ENCODE measurements around the gene PER2.

The PER2 gene

DNA sequence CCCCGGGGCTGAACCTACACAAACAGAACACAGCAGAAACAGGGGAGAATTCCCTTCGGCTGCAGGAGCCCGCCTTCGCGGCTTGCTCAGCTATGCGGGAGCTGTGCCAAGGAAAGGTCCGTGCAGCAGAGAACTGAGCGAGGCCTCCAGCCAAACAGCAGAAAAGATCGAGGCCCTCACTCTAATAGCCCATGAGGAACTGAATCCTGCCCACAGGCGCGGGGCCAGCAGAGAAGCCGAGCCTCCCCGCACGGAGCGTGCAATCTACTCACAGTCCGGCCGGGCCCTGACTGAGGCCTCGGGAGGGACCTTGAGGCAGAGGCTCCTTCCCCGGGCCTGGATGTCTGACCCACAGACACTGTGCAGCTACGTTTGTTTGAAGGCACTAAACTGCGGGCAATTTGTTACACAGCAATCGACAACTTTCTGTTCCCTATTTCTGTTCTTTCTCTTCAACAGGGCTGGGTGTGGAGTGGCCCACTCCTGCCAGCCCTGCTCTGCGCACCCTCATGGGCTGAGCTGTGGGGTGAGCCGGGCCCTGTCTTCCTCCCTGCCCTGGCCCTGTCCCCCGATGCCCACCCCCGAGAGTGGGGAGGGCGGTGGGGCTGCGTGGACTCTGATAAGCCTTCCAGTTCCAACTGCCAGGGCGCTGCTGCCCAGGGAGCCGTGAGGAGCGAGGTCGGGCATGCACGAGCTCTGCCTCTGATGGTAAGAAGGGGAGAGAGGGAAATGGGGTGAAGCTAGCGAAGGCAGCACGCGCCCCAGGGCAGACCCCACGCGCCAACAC, 62.3 kb downstream of the PER2 start:
- DNase-seq = no peak

DNA sequence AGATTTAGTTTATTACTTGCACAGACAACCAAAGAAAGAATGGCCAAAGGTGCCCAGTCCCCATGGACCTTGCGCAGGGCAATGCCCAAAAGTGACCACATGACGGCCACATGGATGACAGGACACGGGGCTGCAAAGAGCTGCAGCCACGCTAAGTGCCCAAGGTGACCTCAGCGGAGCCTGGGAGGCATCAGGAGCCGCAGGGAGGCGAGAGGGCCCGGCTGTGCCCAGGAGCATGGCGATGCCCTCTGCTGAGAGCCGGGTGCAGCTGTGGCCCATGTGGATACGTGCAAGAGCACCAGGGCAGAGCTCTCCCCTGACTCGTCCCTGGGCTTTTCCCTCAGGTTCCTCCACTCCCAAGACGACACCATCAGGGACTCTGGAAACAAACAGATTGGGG, 63.3 kb downstream of the PER2 start:
- DNase-seq = no peak

DNA sequence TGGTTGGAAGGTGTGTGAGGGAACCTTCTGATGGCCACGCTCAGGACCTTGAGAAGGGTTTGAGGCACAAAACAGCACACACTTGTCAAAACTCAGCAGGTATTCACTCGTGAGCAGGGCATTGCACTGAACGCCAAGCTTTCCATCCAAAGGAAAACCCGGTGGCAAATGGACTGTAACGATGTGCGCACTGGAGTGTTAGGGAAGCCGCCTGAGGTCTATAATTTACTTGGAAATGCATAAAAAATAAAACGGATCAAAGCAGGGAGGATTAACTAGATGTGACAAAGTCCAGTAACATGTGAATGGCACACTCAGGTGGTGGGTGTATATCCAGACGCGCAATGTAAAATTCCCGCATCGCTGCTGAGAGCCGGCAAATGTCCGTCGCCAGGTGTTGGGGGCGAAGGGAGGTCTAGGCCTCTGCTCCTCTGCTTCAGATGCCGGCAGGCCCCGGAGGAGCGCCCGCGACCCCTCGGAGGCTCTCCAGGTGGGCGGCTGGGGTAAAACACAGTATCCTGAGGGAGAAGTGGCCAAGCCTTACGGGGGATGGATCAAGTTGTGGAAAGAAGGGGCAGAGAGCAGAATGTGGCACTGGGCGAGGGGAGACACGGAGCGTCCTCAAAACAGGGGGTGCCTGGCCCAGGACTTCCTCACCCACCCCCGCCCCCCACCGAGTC, 63.9 kb downstream of the PER2 start:
- no peak for DNase-seq

- no peak for DNase-seq
These were observed 67.4 kb downstream of the PER2 start for GRCh38 chr2:238220892-238221521.

DNA sequence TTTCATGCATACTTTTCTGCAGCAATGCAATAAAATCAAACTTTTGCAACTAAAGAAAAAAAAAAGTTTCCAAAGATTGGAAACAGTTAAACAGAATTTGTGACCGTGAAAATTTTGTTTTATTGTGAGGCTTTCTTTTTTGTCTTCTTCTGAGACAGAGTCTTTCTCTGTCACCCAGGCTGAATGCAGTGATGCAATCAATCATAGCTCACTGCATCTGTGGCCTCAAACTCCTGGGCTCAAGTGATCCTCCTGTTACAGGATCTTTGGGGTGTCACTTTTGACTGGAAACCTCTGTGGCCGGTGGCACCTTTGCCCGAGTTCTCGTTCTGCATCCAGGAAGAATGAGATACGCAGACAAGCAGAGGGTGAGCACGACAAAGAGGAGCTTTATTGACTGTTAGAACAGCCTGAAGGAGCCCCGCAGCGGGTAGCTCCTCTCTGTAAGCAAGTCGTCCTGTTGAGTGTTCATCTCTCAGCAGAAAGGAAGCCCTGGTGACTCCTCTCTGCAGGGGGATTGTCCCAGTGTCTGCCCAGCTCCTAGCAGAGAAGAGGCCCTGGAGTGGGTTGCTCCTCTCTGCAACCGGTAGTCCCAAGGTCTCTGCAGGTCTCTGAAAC, 68.0 kb downstream of the PER2 start:
- DNase-seq = no peak

GRCh38 chr2:238216651-238217184, 71.7 kb downstream of the PER2 start:
- no peak for DNase-seq

GRCh38 chr2:238207006-238207405, 81.4 kb downstream of the PER2 start:
- DNase-seq = no peak

GRCh38 chr2:238203973-238204683, 84.3 kb downstream of the PER2 start:
- DNase-seq = no peak

DNA sequence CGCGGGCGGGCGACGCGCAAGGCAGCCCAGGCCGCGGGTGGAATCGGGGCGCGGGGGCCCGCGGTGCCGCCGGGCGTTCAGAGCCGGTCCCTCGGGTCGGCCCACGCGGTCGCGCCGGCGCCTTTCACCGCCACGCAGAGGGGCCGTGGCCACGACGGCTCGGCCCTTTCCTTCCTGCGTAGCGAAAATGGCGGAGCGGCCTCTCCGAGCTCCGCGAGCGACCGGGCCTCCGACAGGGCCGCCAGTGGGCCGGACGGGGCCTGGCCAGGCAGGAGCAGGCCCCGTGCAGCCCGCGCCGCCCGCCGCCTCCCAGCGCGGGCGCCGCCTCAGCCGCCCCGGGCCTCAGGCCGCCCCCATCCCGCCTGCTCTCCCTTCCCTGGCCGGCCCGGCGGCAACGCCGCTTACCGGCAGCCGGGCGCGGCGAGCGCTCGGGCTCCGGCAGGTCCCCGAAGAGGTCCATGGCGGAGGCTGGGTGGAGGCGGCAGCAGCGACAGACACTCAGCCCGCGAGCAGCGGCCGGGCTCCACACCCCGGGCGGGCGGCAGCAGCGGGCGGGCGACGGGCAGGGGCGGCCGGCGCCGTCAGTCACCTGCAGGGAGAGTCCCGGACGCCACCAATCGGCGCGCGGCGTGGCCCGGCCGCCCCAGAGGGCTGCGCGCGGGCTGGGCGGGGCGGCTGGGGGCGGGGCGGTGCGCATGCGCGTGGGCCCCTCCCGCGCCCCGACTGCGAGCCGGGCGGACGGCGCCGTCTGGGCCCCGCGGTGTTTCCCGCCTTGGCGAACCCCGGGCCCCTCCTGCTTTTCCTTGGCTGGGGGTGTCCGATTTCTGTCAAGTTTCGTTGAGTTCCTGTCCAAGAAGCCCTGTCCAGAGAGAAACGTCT, 85.1 kb downstream of the PER2 start, which contains the start of gene ILKAP:
ILKAP (minus strand) TSS at position 602 of the 879 bp plus-strand sequence; CDS start at position 460, 142 bp downstream.
- DNase-seq = peak; percentile 90

DNA sequence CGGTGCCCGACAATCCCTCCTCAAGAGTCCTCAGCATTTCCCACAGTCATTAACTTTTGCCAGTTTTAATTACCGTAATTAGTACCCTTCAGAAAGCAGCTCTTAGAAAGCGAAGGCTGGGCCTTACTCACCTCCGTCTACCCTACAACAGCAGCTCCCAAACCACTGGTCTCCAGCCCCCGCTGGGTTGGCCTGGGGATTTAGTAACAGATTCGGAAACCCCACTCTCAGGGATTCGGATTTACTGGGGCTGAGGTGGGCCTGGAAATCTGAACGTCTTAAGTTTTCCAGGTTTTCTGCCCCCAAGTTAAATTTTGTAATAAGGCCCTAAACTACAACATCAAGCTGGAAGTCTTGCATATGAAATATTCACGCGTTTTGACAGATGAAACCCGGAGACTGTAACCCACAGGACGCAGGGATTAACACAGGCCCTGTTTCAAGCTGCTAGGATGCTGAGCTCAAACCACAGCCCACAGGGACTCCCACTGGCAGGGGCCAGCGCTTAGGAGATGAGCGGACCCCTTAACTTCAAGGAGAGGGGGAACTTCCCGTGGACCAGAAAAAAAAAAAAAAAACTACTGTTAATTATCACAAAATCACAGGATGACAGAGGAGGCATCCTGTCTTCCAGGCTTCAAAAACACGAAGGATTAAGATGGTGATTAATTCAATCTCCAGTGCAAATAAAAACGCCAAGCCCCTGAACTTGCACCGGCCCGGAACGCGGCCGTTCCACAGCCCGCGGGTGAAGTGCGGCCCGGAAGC, 85.9 kb downstream of the PER2 start:
- DNase-seq = no peak
